ENCODE results near the gene GUSB.

The GUSB gene

DNA sequence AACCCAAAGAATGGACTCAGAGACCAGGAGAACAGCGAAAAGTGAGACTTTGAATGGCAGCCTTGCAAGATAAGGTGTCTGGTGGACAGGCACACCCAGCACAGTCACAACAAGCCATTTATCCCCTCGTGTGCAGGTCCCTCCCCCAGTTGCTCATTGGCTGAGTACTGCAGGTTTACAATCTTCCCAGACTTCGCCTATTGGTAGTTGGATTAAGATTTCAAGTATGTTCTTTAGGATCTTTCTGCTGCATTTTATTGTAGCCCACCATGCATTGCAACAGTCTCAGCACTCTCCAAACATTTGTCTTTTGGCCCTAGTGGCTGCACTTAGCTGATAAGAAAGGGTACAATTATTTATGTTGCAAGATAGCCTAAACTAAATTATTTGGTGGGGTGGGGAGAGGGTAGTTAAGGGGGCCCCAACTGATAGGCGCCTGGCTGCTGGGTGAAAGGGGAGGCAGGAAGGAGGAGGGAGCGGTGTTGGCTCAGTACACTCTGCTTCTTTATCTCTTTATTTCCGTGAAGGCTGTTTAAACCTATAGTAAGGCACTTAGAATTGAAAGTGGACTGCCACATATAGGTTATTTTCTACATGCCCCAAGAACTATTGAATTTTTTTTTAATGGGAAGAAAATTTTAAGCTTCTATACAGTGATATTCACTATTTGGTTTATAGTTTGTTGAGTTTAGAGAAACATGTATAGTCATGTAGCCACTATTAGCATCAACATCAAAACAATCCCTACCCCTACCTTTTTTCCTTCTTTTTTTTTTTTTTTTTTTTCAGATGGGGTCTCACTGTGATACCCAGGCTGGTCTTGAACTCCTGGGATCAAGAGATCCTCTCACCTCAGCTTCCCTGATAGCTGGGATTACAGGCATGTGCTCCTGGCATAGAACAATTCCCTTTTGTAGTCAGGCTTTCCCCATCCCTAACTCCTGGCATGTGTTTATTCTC, 54.2 kb downstream of the GUSB start:
- no peak for DNase-seq (ENCODE audit: low read depth)

DNA sequence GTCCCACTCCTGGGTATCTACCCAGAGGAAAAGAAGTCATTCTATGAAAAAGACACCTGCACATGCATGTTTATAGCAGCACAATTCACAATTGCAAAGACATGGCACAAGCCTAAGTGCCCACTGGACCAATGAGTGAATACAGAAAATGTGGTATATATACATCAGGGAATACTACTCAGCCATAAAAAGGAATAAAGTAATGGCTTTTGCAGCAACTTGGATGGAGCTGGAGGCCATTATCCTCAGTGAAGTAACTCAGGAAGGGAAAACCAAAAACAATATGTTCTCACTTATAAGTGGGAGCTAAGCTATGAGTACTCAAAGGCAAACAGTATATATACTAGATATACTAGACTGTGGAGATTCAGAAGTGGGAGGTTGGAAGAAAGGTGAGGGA, 55.4 kb downstream of the GUSB start:
- no peak for DNase-seq (ENCODE audit: low read depth)

DNA sequence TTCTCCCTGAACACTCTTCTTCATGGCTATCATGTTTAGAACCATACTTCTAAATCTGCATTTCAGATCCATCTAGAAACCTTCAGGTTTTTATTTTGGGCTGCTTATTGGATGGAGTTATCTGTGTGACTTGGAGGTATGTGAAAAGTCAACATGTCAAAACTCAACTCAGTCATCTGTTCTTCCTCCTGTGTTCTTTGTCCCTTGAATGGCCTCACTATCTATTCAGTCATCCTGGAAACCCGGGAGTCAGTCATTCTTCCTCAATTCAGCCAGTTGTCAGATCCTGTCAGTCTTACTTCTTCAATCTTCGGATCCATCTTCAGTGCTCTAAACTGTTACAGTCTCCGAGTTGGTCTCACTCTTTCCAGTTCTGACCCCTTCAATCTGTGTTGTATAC, 57.0 kb downstream of the GUSB start:
- no peak for DNase-seq (ENCODE audit: low read depth)

DNA sequence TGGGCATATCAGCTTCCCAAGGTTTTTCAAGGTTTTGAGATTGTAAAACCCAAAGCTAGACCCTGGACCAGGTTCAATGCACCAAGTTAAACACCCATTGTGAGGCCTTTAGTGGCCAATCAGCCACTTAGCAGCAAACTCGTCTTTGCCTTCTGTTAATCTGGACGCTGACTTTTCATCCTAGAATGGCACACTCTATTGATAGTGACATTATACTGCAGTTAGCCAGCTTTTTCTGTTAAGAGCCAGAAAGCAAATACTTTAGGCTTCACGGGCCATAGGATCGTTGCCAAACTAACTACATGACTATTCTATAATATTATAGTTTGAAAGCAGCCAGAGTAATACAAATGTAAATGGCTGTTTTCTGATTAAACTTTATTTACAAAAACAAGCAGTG, 57.8 kb downstream of the GUSB start:
- DNase-seq (ENCODE audit: low read depth), result no peak

- DNase-seq (ENCODE audit: low read depth), result no peak
Observed at GRCh38 chr7:65923316-65923715, 58.7 kb downstream of the GUSB start.

- DNase-seq (ENCODE audit: low read depth), result no peak
Observed at GRCh38 chr7:65915921-65916657, 65.9 kb downstream of the GUSB start.

GRCh38 chr7:65912237-65912636, 69.8 kb downstream of the GUSB start:
- no peak for DNase-seq (ENCODE audit: low read depth)

All from activated T-cell treated with anti-CD3 and anti-CD28 coated beads for 48 hours (primary cell).